Ureter (tissue), 1 donor: ENCODE data around the gene RHBDF2. TPM values are rescaled to one million over a fixed set of nuclear protein-coding genes. Genes with fewer than 3 reads are reported as not detected.

ENCODE experiments used
- DNase-seq: peaks from one replicate; pipeline ENCODE4 v3.0.0-alpha.2; 2020; ENCODE audit warnings: low spot score
- total RNA-seq: library from RNA; stranded (reverse); gene quantifications from one replicate; pipeline ENCODE4 v1.2.4, GENCODE V29; 2023
- donor health status: DM: yes; HTN: yes; CAD: no.

The RHBDF2 gene
- total RNA-seq, 1 donor from 2014 or later = 41.6 TPM

GRCh38 chr17:76479515-76480060, 21.6 kb downstream of the RHBDF2 start:
- no peak for DNase-seq

- DNase-seq = no peak
Observed at GRCh38 chr17:76478730-76479514, 22.3 kb downstream of the RHBDF2 start.

- no peak for DNase-seq
Observed at GRCh38 chr17:76478097-76478496, 23.1 kb downstream of the RHBDF2 start.

GRCh38 chr17:76477576-76477975, 23.6 kb downstream of the RHBDF2 start:
- DNase-seq = no peak

- no peak for DNase-seq
Observed at GRCh38 chr17:76476736-76477135, 24.5 kb downstream of the RHBDF2 start.

- DNase-seq = no peak
Observed at GRCh38 chr17:76475302-76475701, 25.9 kb downstream of the RHBDF2 start.

- DNase-seq = no peak
Observed at GRCh38 chr17:76474894-76475293, 26.3 kb downstream of the RHBDF2 start.

- DNase-seq = no peak
Observed at GRCh38 chr17:76474238-76474637, 27.0 kb downstream of the RHBDF2 start.

- DNase-seq = no peak
Observed at GRCh38 chr17:76473541-76473985, 27.7 kb downstream of the RHBDF2 start.

GRCh38 chr17:76472726-76473125, 28.5 kb downstream of the RHBDF2 start:
- no peak for DNase-seq

GRCh38 chr17:76472258-76472645, 29.0 kb downstream of the RHBDF2 start:
- no peak for DNase-seq

GRCh38 chr17:76471498-76472257, 29.5 kb downstream of the RHBDF2 start:
- DNase-seq = no peak

- no peak for DNase-seq
Observed at GRCh38 chr17:76469991-76470739, 31.1 kb downstream of the RHBDF2 start.

- no peak for DNase-seq
Observed at GRCh38 chr17:76469076-76469990, 31.9 kb downstream of the RHBDF2 start.

GRCh38 chr17:76468634-76469010, 32.6 kb downstream of the RHBDF2 start:
- DNase-seq = no peak

GRCh38 chr17:76467809-76468633, 33.2 kb downstream of the RHBDF2 start:
- no peak for DNase-seq

- no peak for DNase-seq
Observed at GRCh38 chr17:76467366-76467765, 33.9 kb downstream of the RHBDF2 start, which contains the start of gene AANAT. AANAT (plus strand) TSS chr17:76467603; CDS start chr17:76468747, 1,144 bp downstream.

- no peak for DNase-seq
Observed at GRCh38 chr17:76466775-76467130, 34.5 kb downstream of the RHBDF2 start.

- no peak for DNase-seq
Observed at GRCh38 chr17:76462556-76463290, 38.5 kb downstream of the RHBDF2 start.
